GM23248 (cell line): ENCODE data around the gene CAMK1.

ENCODE experiments used
- EZH2 ChIP-seq: fragments of 200-600 bp; sonication (generic); IDR thresholded peaks from 2 replicates; pipeline ENCODE4 v1.6.1; 2018; ENCODE audit warnings: antibody characterized with exemption, mild to moderate bottlenecking; ENCODE audit not compliant: insufficient read depth, poor library complexity, severe bottlenecking
- EZH2phosphoT487 ChIP-seq: fragments of 200-600 bp; sonication (generic); IDR thresholded peaks from 2 replicates; pipeline ENCODE4 v1.6.1; 2018; ENCODE audit warnings: antibody characterized with exemption, moderate library complexity, mild to moderate bottlenecking, low read depth; ENCODE audit not compliant: insufficient read depth

GRCh38 chr3:9815986-9816385 is 46.2 kb upstream of the CAMK1 start:
- no peak for TF ChIP-seq EZH2phosphoT487
- TF ChIP-seq EZH2: no peak
